Measurements from ENCODE around the gene CERS6. TPM values are rescaled to one million over a fixed set of nuclear protein-coding genes. Genes with fewer than 3 reads are reported as not detected.

The CERS6 gene
- total and polyA plus RNA-seq, 2 of the 8 experiments (the other 6 are each of a cell fraction or from before 2014, with no cell fraction given) = 6.8 to 28.2 TPM

GRCh38 chr2:168753765-168754329 lies 297.8 kb downstream of the CERS6 start (continued):
- no peak for TF ChIP-seq CHD7 (IDR thresholded peaks at IDR 0.05; ENCODE audit: insufficient replicate concordance, low read length)
- no peak for TF ChIP-seq TBP (IDR thresholded peaks at IDR 0.05; ENCODE audit: low read depth, low read length)
- TF ChIP-seq CTCF (IDR thresholded peaks at IDR 0.05; ENCODE audit: control extremely low read depth in 1 of 3, insufficient read depth in 1 of 3, low read depth in 1 of 3, low read length in 3 of 3) = no peak
- no peak for TF ChIP-seq SP4 (IDR thresholded peaks at IDR 0.05; ENCODE audit: low read length)
- no peak for TF ChIP-seq RXRA (IDR thresholded peaks at IDR 0.05; ENCODE audit: insufficient read depth, low read depth, low read length)
